NB4 (cell line): ENCODE measurements around the gene CD276.

Source experiments
- DNase-seq: peaks from one replicate; pipeline ENCODE4 v3.0.0; 2010; ENCODE audit warnings: low read depth
- H3K4me3 ChIP-seq: one replicate; pipeline ENCODE4 v1.5.1; 2011; ENCODE audit warnings: mild to moderate bottlenecking, low read depth, low read length, moderate library complexity
- CTCF ChIP-seq: IDR thresholded peaks from one replicate; pipeline ENCODE4 v1.5.1; 2012; ENCODE audit warnings: low read depth, low read length
- MYC ChIP-seq: IDR thresholded peaks from 2 replicates; pipeline ENCODE4 v1.6.1; 2011; ENCODE audit warnings: low read depth, low read length
- POLR2A ChIP-seq: IDR thresholded peaks from 2 replicates; pipeline ENCODE4 v1.6.1; 2011; ENCODE audit warnings: mild to moderate bottlenecking; ENCODE audit not compliant: insufficient read length; ENCODE audit errors: extremely low read depth
- TF ChIP-seq, protein P1 (sequence below): IDR thresholded peaks from 2 replicates; pipeline ENCODE4 v1.6.1; 2011; ENCODE audit warnings: low read depth, low read length

CD276 gene

GRCh38 chr15:73755946-73756345, 71.8 kb downstream of the CD276 start:
- H3K4me3 ChIP-seq = no peak overlapping the region
- no peak for TF ChIP-seq CTCF
- DNase-seq = no peak

DNA sequence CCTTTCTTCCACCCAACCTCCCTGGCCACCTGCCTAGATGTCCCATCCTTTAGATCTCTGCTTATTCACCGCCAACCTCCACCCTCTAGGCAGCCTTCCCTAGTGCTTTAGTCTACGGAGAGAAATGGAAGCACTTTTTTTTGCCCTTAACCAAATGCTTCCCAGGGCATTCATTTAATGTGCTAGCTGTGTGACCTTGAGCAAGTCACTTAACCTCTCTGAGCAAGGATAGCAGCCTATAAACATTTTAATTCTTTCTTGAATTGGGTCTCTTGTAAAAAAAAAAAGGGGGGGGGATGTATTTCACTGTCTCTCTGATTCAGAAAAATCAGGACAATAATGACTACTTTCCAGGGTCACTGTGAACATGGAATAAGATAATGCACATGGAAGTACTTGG, 72.2 kb downstream of the CD276 start:
- TF ChIP-seq POLR2A = no peak
- TF ChIP-seq CTCF = no peak
- TF ChIP-seq, protein P1, sequence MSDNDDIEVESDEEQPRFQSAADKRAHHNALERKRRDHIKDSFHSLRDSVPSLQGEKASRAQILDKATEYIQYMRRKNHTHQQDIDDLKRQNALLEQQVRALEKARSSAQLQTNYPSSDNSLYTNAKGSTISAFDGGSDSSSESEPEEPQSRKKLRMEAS = no peak
- TF ChIP-seq MYC = no peak
- no peak for DNase-seq
- no peak overlapping the region for H3K4me3 ChIP-seq

DNA sequence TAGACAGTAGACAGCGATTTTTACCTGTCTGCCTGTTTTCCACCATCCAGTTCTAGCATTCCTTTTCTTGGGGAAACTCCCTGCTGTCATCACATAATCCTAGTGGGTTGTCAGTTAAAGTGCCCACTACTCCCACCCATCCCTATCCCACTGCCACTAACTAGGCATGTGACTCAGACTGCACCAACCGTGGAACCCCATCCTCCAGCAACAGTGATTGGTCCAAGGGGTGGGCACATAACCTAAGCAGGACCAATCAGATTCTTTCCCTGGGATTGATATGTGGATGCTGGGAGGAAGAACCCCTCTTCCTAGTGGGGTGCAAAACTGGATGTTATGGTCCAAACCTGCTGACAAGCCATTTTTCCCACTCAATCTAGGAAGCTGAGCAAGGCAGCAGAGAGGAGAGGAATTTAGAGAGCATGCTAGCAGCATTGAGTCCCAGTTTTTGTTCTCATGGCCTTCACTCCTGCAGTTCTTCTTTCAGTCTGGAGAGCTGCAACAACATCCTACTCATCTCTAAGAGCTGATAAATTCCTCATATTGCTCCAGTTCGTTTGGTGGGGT, 72.8 kb downstream of the CD276 start:
- DNase-seq = no peak
- no peak for TF ChIP-seq MYC
- TF ChIP-seq CTCF = no peak
- TF ChIP-seq POLR2A = no peak
- TF ChIP-seq, protein P1 = no peak
- H3K4me3 ChIP-seq = no peak overlapping the region

DNA sequence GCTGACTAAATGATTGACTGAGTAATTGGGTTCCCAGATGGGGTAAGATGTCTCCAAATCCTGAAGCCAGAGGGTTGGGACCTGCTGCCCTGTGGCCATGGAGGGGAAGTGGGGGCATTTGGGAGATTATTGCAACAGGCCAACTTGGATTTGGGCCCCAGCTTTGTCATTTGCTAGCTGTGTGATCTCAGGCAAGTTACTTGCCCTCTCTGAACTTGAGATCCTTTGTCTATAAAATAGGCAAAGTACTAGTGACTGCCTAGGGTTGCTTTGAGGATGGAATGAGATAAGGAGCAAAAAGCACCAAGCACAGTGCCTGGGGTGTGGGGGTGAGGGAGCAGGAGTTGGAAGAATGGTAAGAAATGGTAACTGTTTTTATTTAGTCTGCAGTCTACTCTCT, 73.4 kb downstream of the CD276 start:
- no peak overlapping the region for H3K4me3 ChIP-seq
- DNase-seq = no peak
- TF ChIP-seq CTCF (no peak), POLR2A (no peak)

GRCh38 chr15:73758461-73758860, 74.3 kb downstream of the CD276 start:
- TF ChIP-seq POLR2A (no peak), CTCF (no peak), MYC (no peak)
- TF ChIP-seq, protein P1 = no peak
- no peak overlapping the region for H3K4me3 ChIP-seq
- no peak for DNase-seq

DNA sequence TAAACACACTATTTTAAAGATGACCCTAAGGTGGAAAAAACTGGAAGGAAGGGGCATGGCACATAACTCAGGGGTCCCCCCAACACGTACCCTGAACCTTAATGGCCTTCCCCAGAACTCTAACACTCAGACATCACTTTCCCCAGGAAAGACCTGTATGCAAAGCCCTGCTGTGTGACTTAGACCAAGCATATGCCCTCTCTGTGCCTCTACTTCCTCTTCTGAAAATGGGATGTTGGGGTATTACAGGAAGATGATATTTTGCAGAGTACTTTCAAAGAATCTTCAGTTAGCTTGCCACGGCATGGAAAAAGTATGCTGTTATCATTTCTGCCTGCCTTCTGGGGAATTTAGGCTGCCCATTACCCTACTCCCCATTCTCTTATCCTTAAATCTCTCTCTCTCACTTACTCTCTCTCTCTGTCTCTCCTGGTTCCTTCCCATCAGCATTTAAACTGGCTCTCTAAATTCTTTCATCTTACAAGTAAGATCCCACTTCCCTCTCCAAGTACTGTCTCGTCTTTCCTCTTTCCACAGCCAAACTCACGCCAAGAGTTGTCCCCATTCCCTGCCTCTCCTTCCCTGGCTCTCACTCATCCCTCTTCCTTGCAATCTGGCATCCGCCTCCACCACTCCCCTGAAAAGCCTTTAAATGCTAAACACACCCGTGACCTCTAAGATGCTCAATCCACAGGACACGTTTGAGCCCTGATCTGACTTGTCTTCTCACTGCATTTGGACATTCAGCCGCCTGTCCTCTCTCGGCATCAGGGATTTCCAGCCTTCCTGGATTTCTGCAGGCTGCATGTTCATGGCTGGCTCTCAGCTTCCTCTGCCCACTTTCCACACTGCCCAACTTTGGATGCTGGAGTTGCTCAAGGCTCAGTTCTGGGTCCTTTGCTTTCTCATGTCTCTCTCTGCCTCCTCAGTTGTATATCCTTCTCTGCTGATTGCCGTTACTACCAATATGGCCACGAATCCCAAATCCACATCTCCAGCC, 76.4 kb downstream of the CD276 start:
- TF ChIP-seq MYC (no peak), CTCF (no peak)
- TF ChIP-seq, protein P1 = no peak
- no peak for DNase-seq
- no peak overlapping the region for H3K4me3 ChIP-seq
